Measurements from ENCODE around the gene SUPT4H1.

DNA sequence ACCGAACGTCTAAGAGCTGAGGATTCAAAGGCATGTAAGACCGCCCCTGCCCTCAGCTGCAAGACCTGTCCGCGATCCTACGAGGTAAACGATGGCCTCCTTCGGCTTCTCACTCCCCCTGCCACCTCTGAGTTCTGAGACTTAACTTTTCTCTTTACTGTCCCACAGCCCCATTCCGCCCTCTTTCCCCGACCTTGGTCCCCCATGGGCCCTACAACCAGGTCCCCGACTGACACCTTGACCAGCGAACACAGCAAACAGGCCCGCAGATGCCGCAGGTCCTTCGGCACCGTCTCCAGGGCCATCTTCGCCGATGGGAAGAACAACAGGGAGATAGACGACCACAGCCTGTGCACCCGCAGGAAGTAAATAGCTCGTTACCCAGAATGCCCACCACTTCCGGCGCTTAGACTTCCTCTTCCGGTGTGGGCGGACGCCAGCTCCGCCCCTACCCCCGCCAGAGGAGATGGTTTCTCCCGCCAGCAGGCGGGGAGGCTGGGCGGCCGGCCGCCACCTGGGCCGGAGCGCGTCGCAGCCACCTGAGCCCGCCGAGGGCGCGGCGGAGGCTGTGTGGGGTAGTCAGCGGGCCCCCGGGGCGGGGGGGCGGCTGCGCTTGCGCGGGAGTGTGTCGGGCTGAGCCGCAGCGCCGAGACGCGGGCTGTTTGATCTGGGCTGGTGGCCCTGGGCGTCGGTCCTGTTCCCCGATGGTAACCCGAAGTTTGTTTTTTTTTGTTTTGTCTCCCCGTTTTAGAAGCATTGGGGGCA is at the start of gene SUPT4H1:
- TF ChIP-seq CTCF (IDR thresholded peaks at IDR 0.05) = no peak
- TF ChIP-seq POLR2A (IDR thresholded peaks at IDR 0.05) = peak; percentile 33 to 66
- TF ChIP-seq POLR2AphosphoS5 (IDR thresholded peaks at IDR 0.05) = peak; percentile 78 to 92 (median 91)

All from sigmoid colon (tissue), 4 donors.